ENCODE results near the gene GNAI3.

Gene GNAI3

DNA sequence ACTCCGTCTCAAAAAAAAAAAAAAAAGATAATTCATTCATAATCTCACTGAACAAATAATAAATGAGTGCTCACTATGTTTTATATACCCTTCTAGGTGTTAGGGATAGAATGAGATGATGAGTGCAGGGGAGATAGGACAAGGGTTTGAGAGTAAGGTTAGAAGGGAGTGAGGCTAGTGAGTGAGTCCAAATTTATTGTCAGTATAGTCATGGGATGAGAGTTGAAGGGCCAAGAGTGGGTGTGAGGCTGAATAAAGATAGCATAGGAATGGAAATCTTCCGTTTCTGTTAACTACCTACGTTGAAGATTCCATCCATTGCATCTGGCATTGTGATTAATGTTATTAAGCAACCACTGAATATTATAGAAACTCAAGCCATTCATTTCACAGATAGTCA is 16.8 kb downstream of the GNAI3 start:
- no peak for DNase-seq (ENCODE audit: extremely low read depth, low read depth)

DNA sequence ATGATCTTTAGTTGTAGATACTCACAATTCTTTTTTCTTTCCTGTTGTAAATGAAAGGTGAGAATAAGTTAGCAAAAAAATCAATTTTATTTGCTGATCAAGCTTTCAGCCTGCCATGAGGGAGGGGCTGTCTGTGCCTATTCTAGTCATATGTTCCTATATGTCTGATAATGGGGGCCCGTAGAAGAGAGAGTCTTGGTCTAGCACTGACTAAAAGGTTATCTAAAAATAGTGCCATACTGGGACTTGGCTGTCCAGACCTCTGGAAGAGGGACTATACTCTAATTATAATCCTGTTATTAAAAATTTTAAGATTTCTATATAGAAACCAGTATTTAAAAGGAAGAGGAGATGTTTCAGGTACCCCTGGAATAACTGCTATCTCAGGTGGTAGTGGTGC is 18.6 kb downstream of the GNAI3 start:
- no peak for DNase-seq (ENCODE audit: extremely low read depth, low read depth)
- no peak overlapping the region for H3K4me3 ChIP-seq (replicated peaks; ENCODE audit: low read depth, low read length)
- TF ChIP-seq, protein P1, sequence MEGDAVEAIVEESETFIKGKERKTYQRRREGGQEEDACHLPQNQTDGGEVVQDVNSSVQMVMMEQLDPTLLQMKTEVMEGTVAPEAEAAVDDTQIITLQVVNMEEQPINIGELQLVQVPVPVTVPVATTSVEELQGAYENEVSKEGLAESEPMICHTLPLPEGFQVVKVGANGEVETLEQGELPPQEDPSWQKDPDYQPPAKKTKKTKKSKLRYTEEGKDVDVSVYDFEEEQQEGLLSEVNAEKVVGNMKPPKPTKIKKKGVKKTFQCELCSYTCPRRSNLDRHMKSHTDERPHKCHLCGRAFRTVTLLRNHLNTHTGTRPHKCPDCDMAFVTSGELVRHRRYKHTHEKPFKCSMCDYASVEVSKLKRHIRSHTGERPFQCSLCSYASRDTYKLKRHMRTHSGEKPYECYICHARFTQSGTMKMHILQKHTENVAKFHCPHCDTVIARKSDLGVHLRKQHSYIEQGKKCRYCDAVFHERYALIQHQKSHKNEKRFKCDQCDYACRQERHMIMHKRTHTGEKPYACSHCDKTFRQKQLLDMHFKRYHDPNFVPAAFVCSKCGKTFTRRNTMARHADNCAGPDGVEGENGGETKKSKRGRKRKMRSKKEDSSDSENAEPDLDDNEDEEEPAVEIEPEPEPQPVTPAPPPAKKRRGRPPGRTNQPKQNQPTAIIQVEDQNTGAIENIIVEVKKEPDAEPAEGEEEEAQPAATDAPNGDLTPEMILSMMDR (IDR thresholded peaks at IDR 0.05; ENCODE audit: low read depth, low read length, missing control alignments), result no peak

More for the DNA sequence above, 16.8 kb downstream of the GNAI3 start:
- TF ChIP-seq, protein P1 (IDR thresholded peaks at IDR 0.05; ENCODE audit: low read depth, low read length, missing control alignments), result no peak
- no peak overlapping the region for H3K4me3 ChIP-seq (replicated peaks; ENCODE audit: low read depth, low read length)

DNA sequence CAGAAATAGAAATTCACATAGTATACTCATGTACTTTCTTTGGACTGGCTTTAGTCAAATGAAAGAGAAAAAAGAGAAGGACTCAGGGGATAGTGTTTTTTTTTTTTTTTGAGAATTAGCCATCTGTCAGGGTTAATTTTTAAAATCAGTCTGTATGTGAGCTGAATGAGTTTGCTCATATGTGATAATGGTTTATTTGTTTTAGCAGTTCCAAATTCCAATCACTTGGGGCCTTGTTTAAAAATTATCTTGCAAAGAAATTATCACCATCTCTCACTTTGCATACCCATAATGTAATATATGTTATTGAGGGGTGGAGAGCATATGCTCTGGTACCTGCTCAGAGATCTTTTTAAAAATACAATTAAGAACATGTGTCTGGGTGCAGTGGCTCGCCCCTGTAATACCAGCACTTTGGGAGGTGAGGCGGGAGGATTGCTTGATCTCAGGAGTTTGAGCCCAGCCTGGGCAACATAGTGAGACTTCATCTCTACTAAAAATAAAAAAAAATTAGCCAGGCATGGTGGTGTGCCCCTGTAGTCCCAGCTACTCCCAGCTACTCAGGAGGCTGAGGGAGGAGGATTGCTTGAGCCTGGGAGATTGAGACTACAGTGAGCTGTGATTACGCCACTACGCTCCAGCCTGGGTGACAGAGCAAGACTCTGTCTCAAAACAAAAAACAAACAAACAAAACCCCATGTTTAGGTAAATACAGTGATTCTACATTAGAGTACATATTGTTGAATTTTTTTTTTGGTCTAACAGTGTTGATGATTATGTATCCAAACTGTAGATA is 19.7 kb downstream of the GNAI3 start:
- TF ChIP-seq, protein P1 (IDR thresholded peaks at IDR 0.05; ENCODE audit: low read depth, low read length, missing control alignments), result no peak
- H3K4me3 ChIP-seq (replicated peaks; ENCODE audit: low read depth, low read length), result no peak overlapping the region
- no peak for DNase-seq (ENCODE audit: extremely low read depth, low read depth)

DNA sequence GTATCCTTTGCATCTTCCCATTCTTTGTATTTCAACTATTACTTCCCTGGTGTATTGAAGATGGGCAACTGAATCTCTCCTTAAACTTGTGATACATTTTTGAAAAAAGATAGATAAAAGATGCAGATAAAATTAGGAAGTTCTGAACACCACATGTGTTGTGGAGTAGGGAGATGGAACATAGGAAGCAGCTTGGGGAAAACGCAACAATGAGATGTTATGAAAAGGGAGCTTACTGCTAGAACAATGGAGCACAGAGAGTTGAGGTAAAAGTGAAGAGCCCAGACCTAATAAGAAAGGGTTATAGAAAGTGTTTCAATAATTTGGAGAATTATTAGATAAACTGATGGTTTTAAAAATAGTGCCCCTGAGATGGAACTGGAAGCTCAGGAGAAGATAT is 20.9 kb downstream of the GNAI3 start:
- H3K4me3 ChIP-seq (replicated peaks; ENCODE audit: low read depth, low read length), result no peak overlapping the region
- no peak for DNase-seq (ENCODE audit: extremely low read depth, low read depth)
- TF ChIP-seq, protein P1 (IDR thresholded peaks at IDR 0.05; ENCODE audit: low read depth, low read length, missing control alignments), result no peak

DNA sequence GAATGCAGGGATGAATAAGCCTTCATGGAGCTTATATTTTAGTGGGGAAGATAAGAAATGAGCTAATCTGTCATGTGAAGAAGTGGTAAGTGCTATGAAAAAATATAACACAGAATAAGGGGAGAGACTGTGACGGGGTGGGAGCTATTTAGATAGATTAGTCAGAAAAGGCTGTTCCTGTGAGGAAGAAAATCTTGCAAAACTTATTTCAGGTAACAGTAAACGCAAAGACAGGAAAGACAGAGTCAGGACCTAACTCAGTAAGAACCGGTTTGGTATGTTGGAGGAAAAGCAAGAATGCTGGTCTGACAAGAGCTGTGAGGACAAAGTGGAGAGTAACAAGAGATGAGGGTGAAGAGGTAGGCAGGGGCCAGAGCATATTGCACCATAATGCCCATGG is 22.0 kb downstream of the GNAI3 start:
- H3K4me3 ChIP-seq (replicated peaks; ENCODE audit: low read depth, low read length), result no peak overlapping the region
- DNase-seq (ENCODE audit: extremely low read depth, low read depth), result no peak
- TF ChIP-seq, protein P1 (IDR thresholded peaks at IDR 0.05; ENCODE audit: low read depth, low read length, missing control alignments), result no peak

DNA sequence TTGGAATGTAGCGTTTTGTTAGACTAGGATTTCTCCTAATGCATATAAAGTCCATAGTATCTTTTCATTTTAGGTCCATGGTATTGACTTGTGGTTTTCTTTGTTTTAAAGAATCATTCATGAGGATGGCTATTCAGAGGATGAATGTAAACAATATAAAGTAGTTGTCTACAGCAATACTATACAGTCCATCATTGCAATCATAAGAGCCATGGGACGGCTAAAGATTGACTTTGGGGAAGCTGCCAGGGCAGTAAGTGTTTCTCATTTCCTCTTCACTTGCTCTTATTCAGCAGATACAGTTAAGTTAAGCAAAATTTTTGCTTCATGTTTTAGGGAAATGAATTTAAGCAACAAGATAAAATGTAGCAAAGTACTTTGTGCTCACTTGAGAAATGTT is 25.4 kb downstream of the GNAI3 start:
- TF ChIP-seq, protein P1 (IDR thresholded peaks at IDR 0.05; ENCODE audit: low read depth, low read length, missing control alignments), result no peak
- no peak overlapping the region for H3K4me3 ChIP-seq (replicated peaks; ENCODE audit: low read depth, low read length)
- no peak for DNase-seq (ENCODE audit: extremely low read depth, low read depth)

Data from HFF-Myc (cell line).